Cerebellar nuclear complex (tissue), 1 donor: ENCODE measurements around the gene TBC1D22A.

ENCODE experiments used
- DNase-seq, 2 experiments: peaks; one replicate each; lab custom pipeline; 2025; lab: John Stamatoyannopoulos, UW

TBC1D22A gene

DNA sequence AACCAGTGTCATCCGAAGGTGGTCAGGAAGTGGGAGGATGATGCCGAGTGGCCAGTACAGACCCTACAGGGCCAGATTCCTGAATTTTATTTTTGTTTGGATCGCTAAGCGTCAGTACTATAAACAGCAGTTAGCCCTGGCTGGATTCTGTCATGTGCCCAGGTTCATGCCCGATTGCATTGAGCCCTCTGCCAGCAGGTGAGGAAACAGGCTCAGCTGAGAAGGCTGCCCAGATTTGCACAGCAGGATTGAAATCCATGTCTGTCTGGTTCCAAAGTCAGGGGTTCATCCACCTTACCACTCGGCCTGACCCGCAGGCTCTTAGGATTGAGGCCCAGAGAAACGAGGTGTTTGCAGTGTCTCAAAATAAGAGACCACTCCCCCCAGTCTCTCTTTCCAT, 9.1 kb upstream of the TBC1D22A start:
- no peak for DNase-seq

DNA sequence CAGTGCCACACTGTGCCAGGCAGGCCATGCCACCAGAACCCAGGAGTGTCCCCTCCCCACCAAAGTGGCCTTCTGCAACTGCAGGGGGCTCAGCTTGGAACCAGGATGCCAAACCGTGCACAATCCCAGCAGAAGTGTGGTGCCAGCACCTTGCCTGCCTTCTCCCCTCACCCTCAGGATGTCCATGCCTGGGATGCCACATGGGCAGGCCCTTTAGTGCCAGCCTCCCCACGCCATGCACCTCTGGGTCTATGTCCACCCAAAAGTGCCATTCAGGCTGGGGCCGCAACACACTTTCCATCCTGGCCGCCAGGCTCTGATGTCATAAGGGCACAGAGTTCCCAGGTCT, 8.7 kb upstream of the TBC1D22A start:
- no peak for DNase-seq

DNA sequence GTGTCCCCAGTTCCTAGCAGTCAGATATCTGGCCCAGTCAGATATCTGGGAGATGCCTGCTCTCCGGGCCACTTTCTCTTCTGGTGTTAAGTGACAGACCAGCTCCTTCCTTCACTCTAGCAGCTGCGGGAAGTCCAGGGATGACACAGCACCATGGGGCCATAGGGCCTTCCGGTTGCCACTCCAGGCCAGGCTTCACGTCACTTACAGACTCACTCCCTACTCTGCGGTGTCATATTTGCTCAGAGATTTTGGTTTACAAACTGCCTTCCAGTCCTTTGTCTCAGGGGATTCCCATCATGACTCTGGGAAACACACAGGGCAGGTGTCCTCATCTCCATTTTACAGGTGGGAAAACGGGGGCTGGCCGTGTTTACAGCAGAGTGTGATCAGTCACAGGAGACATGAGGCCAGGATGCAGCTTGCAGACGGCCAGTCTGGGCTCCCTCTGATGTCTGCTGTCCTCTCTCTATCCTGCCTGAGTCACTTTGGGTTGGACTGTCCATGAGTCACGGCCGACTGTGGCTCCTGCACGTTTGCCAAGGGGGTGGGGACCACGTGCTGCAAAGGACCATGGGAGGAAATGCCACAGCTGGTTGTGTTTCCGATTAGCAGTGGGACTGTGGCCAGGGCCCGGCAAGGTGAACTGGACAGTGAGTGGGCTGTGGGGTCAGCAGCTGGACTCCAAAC, 8.2 kb upstream of the TBC1D22A start:
- no peak for DNase-seq

DNA sequence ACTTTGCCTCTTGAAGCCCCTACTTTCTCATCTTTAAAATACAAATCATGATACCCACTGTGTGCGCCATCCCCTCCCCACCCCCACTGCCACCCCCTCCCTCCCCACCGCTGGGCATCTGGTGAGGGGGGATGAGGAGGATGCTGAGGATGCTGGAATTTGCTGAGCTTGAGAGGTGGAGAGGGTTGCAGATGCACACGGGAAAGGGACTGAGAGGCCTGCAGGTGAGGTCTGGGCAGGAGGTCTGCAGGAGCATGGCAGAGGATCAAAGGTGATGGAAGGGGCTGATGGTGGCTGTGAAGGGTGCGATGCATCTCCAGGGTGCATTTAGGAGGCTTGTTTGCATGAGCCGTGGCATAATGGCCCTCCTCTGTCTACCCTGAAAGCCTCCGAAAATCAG, 7.6 kb upstream of the TBC1D22A start:
- no peak for DNase-seq

DNA sequence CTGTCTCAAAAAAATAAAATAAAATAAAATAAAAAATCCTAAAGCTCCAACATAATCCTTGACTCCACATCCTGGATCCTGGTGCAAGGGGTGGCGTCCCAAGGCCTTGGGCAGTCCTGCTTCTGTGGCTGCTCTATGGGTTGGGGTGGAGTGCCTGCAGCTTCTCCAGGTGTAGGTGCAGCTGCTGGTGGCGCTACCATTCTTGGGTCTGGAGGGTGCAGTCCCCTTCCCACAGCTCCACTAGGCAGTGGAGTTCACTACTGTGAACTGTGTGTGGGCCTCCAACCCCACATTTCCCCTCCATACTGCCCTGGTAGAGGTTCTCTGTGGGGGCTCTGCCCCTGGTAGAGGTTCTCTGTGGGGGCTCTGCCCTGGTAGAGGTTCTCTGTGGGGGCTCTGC, 6.9 kb upstream of the TBC1D22A start:
- no peak for DNase-seq

DNA sequence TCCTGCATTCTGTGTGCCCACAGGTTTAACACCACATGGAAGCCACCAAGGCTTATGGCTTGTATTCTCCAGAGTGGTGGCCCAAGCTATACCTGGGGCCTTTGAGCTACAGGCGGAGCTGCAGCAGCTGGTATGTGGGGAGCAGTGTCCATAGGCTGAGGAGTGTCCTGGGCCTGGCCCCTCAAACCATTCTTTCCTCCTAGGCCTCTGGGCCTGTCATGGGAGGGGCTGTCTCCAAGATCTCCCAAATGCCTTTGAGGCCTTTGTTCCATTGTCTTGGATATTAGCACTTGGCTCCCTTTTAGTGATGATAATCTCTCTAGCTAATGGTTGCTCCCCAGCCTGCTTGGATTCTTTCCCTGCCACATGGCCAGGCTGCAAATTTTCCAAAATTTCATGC, 6.4 kb upstream of the TBC1D22A start:
- no peak for DNase-seq

DNA sequence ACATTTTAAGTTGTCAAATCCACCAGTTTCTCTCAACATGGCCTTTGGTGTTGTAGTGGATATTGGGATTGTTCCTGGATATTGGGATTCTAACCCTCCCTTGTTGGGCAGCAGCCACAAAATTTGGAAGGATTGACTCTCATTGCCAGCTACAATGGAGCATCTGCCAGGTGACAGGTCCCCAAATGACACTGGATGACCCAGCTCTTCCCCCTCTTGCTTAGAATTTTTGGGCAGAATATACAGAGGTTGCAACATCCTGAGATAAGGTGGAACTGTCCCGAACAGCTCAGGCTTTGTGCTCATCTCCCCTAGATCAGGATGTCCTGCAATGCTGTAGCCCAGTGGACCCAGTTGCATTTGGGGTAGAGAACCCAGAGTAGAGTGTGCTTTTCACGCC, 5.3 kb upstream of the TBC1D22A start:
- DNase-seq = no peak

DNA sequence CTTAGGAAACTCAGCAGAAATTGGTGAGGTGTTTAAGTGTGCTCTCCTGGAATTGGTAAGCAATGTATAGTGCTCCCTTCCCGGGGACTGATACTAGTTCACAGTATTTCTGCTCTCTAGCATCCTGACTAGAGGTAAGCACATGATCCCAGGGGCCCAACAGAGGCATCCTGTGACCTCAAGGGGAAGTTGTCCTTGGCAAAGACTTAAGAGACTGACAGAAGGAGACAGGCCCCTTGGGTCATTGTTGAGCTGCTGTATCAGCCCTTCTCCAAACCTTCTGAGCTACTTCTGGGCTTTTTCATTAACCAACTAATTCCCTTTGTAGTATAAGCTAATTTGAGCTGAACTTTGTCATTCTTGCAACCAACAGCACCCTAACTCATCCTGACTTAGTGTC, 4.3 kb upstream of the TBC1D22A start:
- DNase-seq = no peak

DNA sequence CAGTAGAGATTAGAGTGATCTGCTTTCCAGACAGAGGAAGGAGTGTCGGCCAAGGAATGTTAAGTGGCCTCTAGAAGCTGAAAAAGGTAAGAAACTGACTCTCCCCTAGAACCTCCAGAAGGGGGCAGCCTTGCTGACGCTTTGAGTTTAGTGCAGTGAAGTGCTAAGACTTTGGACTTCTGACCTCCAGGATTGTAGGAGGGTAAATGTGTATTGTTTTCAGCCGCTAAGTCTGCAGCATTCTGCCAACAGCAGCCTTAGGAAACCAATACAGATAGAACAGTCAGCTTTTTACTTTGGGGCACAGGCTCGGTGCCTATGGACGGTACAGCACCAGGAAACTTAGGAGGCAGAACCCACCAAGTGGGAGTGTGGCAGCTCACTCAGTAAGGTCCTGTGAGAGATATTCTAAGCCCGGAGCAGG, 3.6 kb upstream of the TBC1D22A start:
- no peak for DNase-seq

DNA sequence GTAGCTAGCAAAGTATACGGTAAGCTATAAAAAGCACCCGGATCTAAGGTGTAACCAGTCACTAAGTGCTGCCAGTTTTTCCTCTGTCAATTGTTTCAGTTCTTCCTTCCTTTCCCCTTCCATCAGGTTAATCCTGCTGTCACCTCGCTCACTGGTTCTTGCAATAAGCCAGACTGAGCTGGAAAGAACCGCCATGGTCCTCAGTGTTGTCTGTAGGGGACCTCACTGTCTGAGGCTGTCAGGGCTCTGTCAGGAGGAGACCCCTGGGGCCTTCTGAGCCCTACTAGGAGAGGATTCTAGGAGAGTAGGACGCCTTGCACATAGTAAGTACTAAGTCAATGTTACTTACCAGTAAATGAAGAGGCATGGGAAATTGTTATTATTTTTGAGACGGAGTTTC, 1.4 kb upstream of the TBC1D22A start:
- DNase-seq = no peak

DNA sequence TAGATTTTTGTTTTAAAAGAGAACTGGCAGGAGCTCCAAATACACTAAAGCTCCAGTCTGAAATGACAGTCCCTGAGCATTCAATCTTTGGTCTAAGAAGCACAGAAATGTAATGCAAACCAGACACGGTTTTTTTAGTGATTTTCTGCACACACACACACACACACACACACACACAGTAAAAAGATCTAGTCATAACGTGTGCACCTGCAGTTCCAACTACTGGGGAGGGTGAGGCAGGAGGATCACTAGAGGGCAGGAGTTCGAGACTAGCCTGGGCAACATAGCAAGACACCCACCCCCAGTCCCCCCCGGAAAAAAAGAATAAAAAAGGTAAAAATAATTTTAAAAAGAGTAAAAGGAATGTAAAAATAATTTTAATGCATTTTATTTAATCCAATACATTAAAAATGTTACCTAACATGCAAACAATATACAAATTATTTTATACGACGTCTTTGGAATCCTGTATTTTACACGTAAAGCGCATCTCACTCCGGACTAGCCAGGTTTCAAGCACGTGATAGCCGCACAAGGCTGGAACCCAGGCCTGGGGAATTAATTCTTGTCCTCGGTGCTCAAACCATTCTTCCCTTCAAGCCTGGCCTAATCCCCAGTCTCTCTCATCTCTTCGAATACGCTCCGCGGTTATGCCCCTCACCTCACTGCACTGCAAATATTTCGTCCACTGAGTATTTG, 762 bp upstream of the TBC1D22A start:
- DNase-seq = no peak

DNA sequence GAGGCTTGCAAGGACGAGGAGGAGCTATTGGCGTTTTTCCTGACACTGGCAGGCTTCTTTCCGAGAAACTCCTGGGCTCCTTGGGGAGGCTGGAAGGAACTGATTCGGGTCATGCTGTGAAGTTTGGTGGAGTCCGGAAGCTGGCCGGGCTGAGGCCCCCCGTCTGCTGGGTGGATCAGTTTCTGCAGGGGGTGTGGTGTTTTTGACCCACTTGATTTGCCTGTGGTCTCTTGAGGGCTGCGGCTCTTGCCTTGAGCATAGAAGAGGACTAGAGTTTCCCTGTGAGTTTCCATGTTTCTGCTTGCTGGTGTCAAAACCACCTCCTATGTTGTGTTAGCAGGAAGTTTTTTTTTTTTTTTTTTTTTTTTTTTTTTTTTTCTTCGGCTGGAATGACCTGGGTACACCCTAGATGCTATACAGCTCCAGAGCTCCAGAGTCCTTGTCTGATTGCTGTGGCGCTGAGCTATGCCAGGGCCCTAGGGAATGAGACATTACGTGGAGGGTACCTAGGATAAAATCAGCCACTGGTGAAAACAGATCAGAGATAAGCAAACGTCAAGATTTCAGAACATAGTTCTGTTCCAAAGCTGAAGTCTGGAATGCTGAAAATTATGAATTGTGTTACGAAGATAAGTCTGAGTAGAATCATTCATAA, 728 bp downstream of the TBC1D22A start:
- DNase-seq = no peak

DNA sequence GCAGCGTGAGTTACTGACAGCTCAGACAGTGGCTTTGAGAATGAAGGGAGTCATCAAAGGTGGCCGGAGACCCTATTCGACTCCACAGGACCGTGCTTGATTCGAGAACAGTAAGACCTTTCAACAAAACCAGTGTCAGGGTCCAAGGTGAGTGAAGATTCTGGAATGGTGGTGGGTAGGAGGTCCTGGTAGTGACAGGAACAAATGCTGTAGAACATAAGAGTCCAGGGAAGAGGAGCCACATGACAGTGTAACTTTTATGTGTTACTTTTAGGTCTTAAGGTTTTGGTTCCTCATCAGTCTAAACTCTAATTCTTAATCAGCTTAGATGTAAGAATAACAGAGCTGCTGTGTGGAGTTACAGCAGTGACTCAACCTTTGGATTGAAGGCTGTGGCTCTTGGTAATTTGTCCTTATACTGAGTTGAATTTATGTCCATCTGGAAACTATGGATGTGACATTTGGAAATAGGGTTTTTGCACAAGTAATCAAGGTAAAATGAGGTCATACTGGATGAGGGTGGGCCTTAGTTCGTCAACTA, 1.8 kb downstream of the TBC1D22A start:
- DNase-seq = no peak

DNA sequence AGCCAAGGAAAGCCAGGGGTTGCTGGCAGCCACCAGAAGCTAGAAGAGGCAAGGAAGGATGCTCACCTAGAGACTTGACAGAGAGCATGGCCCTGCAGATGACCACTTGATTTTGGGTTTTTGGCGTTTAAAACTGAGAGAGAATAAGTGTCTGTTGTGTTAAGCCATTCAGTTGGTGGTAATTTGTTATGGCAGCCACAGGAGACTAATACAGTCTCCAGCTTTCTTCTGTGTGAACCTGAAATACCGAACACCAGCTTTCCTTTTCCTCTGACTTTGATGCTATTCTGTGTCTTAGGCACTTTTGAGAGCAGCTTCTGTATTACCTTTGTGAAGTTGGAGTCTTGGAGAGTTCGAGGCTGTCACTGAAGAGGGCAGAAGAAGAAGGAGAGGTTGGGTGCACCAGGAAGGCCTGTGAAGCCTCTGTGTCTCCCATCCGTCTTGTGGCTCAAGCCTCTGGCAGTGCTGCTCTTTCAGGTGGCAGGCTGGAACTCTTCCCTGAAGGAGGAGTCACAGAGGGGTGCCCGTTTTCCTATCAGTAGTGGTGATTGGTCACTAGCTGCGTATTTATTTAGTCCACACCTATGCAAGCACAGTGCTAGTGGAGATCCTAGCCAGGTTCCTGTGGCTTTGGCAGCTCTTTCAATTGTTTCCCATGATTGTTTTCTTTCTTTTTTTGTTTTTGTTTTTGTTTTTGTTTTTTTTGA, 2.5 kb downstream of the TBC1D22A start:
- DNase-seq = no peak

DNA sequence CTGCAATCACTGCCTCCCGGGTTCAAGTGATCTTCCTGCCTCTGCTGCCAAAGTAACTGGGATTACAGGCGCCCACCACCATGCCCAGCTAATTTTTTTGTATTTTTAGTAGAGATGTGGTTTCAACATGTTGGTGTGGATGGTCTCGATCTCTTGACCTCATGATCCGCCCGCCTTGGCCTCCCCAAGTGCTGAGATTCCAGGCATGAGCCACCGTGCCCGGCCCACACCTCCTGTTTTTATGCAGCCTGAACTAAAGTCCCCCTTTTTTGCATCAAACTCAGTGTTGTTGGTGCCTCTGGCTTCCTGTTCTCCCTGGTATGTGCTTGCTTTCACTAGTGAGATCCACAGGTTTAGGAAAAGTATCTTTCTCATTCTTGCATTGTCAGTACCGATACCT, 4.2 kb downstream of the TBC1D22A start:
- DNase-seq = no peak

DNA sequence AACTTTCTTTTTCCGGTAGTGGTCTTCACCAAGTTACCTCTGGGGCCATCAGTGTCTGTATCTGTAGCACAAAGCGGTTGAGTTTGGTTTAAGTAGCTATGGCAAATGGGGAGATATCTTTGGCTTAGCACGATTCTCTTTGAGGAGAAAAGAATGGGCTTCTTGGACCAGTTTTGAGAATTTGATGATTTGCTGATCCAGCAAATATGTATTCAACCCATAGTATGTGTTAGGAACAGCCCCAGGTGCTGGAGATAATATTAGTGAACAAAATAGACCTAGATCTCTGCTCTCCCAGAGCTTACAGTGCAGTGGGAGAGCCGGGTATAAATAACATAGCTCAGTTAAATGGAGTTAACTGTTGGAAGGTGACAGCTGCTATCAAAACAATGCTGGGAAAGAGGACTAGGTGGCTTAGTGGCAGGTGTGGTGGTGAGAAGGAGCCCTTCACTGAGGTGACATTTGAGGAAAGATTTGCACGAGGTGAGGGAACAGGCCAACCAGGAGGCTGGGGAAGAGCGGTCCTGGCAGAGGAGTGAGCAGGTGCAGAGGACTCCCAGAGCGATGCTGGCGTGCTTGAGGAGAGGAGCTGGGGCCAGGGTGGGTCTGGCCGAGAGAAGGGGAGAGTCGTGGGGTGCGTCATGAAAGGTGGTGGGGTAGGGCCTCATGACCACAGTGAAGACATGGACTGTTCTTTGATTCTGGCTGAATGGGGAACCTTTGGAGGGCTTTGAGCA, 5.0 kb downstream of the TBC1D22A start:
- DNase-seq = no peak

DNA sequence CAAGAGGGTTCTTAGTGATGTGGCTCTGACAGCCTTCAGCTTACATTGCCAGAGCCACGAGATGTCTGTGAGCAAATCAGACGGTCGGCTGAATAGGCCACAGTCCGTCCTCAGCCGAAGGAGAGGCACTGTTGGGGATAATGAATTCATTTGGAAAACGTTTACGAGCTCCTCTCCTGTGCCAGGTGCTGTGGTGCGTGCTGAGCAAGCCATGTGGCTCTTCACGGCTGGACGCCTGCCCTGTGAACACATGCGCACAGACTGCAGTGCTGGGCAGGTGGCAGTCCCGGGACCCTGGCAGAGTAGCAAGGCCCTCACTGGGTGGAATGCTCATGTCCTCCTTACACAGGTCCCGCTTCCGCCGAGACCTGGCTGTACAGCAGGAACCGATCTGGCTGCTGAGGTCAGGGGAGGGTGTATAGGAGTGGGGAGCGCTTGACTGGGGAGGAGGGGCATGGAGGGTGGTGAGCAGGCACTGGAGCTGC, 6.8 kb downstream of the TBC1D22A start:
- peak; percentile 91 to 96 for DNase-seq

DNA sequence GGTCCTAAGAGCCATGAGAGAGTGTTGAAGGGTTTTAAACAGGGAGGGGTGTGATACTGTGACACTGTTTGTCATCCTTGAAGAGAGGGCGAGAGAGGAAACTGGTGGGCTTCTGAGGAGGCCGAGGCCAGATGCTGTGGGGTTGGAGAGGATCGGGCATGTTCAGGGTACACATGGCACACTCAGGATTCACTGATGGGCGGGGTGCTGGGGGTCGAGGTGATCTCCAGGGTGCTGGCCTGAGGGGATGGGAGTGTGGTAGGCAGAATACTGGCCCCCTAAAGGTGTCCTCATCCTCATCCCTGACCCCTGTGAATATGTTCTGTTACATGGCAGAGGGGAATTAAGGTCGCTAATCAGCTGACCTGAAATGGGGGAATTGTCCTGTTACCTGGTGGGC, 7.3 kb downstream of the TBC1D22A start:
- no peak for DNase-seq

DNA sequence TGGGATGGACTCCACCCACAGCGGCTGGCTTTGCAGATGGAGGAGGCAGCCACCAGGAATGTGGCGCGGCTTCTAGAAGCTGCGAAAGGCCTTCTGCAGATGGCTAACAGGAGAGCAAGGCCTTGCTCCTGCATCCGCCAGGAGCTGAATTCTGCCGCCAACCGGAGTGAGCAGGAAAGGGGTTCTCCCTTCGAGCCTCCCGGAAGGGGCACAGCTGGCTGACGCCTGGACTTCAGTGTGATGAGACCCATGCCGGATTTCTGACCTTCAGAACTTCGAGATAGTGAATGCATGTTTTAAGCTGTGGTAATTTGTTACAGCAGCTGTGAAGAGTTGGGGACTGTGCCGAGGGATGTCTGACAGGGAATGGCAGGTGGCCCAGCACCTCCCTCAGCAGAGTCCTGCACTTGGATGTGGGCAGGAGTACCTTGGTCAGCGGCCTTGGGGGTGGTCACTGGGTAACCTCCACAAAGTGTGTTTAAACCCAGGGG, 7.7 kb downstream of the TBC1D22A start:
- DNase-seq = no peak

DNA sequence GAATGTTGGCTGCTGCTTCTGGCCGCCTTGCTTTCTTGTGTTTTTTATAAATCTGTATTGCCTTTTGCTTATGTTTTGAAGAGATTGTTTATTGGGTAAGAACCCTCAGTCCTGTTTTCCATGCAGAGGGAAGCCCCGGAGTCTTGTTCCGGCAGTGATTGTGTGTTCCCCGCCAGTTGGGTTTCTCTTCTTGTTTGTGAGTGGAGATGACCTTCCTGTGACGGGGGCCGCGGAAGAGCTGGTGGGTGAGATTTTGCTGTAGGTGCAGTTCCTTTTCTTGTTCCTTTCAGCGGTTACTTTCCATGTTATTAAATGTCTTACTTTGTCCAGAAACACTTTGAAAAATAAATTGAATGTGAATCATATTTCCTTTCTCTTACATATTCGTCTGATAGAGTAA, 8.3 kb downstream of the TBC1D22A start:
- DNase-seq = no peak

DNA sequence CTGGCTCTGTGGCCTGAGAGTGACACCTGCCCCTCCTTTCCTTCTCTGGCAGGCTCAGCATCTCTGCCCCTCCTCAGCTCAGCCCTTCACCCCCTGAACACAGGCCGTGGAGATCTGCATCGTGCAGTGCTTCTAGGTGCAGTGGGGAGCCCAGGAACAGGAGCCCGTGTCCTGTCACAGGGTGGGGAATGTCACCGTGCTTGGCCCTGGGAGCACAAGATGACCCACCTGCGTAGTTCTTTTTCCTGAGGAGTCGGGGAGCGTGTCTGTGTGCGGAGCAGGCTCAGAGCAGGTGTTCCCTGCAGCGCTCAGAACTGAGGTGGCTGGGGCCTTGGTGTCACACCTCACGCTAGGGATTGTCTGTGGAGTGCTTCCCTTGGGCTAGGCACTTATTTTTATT, 10.6 kb downstream of the TBC1D22A start:
- DNase-seq = no peak
